OCI-LY1 (cell line): ENCODE data around the gene RNGTT.

Experiments
- CTCF ChIP-seq: fragments of 200-600 bp; sonication (generic), shearing (Covaris generic); IDR thresholded peaks from 2 replicates; pipeline ENCODE4 v1.5.1; 2017; ENCODE audit warnings: mild to moderate bottlenecking, antibody characterized with exemption, low read length, moderate library complexity, mixed read lengths
- EZH2 ChIP-seq: fragments of 200-600 bp; sonication (generic), shearing (Covaris generic); IDR thresholded peaks from 2 replicates; pipeline ENCODE4 v1.8.0; 2017; ENCODE audit warnings: borderline replicate concordance, mixed run types, mild to moderate bottlenecking, antibody characterized with exemption, low read length, moderate library complexity, mixed read lengths

GRCh38 chr6:88760091-88760490 lies 203.3 kb downstream of the RNGTT start:
- no peak for TF ChIP-seq CTCF
- no peak for TF ChIP-seq EZH2
